Gastroesophageal sphincter (tissue), 4 donors: ENCODE data around the gene LYRM4. TPM values are rescaled to one million over a fixed set of nuclear protein-coding genes. Genes with fewer than 3 reads are reported as not detected.
A peak's percentile ranks its signal among the peaks of the same experiment; 100 is the strongest.

ENCODE experiments used
- ATAC-seq: fragments of 150-250 bp; one replicate; pipeline ENCODE4 v1.9.1; 2016; ENCODE audit warnings: mild to moderate bottlenecking, moderate library complexity
- H3K27ac ChIP-seq, 4 donors: fragments of 200-600 bp; sonication (generic) in 3 of 4; 1 replicate in 3 of 4; 2 replicates in 1 of 4; pipeline ENCODE4 v1.5.1; 2016 to 2019
- H3K27me3 ChIP-seq: fragments of 200-600 bp; sonication (generic); one replicate; pipeline ENCODE4 v1.5.1; 2019
- H3K36me3 ChIP-seq, 2 donors: fragments of 200-600 bp; sonication (generic); one replicate each; pipeline ENCODE4 v1.5.1; 2019; ENCODE audit warnings: control low read depth in 1 of 2
- H3K4me1 ChIP-seq, 3 donors: fragments of 200-600 bp; sonication (generic); 1 replicate in 2 of 3; 2 replicates in 1 of 3; pipeline ENCODE4 v1.5.1; 2016 to 2019; ENCODE audit warnings: control low read depth in 2 of 3
- H3K4me3 ChIP-seq, 2 donors: fragments of 200-600 bp; sonication (generic); one replicate each; pipeline ENCODE4 v1.5.1; 2019; ENCODE audit warnings: mild to moderate bottlenecking in 1 of 2, moderate library complexity in 1 of 2
- H3K9me3 ChIP-seq, 3 donors: fragments of 200-600 bp; sonication (generic); one replicate each; pipeline ENCODE4 v1.5.1; 2017 to 2019; ENCODE audit warnings: control low read depth in 2 of 3
- CTCF ChIP-seq, 4 experiments: fragments of 200-600 bp in 2 of 4; fragments of 450-650 bp in 2 of 4; sonication (generic) in 1 of 4; IDR thresholded peaks; one replicate each; pipeline ENCODE4 v1.5.1; 2017 to 2019; ENCODE audit warnings: antibody characterized with exemption in 4 of 4, mild to moderate bottlenecking in 2 of 4, moderate library complexity in 2 of 4
- EP300 ChIP-seq: sonication (generic); formaldehyde crosslinking; IDR thresholded peaks from one replicate; pipeline ENCODE4 v1.6.1; 2017; ENCODE audit warnings: antibody characterized with exemption, mild to moderate bottlenecking
- POLR2A ChIP-seq, 2 donors: fragments of 450-650 bp; IDR thresholded peaks; one replicate each; pipeline ENCODE4 v1.6.1; 2017; ENCODE audit warnings: antibody characterized with exemption in 2 of 2, mild to moderate bottlenecking in 2 of 2, moderate library complexity in 1 of 2
- POLR2AphosphoS5 ChIP-seq: sonication (generic); formaldehyde crosslinking; IDR thresholded peaks from one replicate; pipeline ENCODE4 v1.6.1; 2017; ENCODE audit warnings: antibody characterized with exemption
- WGBS, 2 donors: methylation state at CpG; one replicate each; pipeline ENCODE4 v1.1.5; 2018; ENCODE audit warnings: low coverage in 1 of 2; 5-methylcytosine and 5-hydroxymethylcytosine counted together
- total RNA-seq, 4 donors: library from RNA; depleted of rRNA; stranded (reverse); fragments of >200 nt; gene quantifications; one replicate each; pipeline ENCODE4 v1.1.0, GENCODE V29; 2016

Gene LYRM4
- total RNA-seq, 4 donors from 2014 or later, result 16.4 to 27.9 (median 20.5) TPM

GRCh38 chr6:5084781-5085647 lies 175.7 kb downstream of the LYRM4 start, which contains the start of gene PPP1R3G:
Gene PPP1R3G (plus strand): TSS chr6:5085341. CDS start chr6:5085486, 145 bp downstream.
- Histone ChIP-seq H3K36me3 (no peaks in the 10 kb centered on the region), H3K4me1 (peaks cover 0 to 32% (median 4%) of the 10 kb centered on the region in 3 donors), H3K4me3 (peak within 1 kb of the TSS; percentile 58 to 69), H3K27me3 (no peaks in the 10 kb centered on the region), H3K27ac (peak within 1 kb of the TSS; percentile 60 to 89 (median 84)), H3K9me3 (no peaks in the 10 kb centered on the region)
- 0% methylated on average over 2 of the region's 83 CpGs; no CpG with 5 or more reads in 1 of the 2 donors for WGBS, 2 donors
- TF ChIP-seq CTCF (IDR thresholded peaks at IDR 0.05), result no peak
- no peak for TF ChIP-seq POLR2A (IDR thresholded peaks at IDR 0.05)
- TF ChIP-seq EP300, result no peak
- TF ChIP-seq POLR2AphosphoS5, result peak; percentile 12
- ATAC-seq, result peak; percentile 68

GRCh38 chr6:5084360-5084780 lies 176.4 kb downstream of the LYRM4 start:
- WGBS, 2 donors, result no CpG with 5 or more reads among the region's 57 CpGs
- Histone ChIP-seq H3K27me3 (no peaks in the 10 kb centered on the region), H3K9me3 (no peaks in the 10 kb centered on the region), H3K4me1 (peaks cover 0 to 32% (median 4%) of the 10 kb centered on the region in 3 donors), H3K4me3 (peak overlapping the region; percentile 58 to 69), H3K36me3 (no peaks in the 10 kb centered on the region), H3K27ac (peak overlapping the region; percentile 60 to 89 (median 84))
- peak; percentile 84 for ATAC-seq
- TF ChIP-seq POLR2A (IDR thresholded peaks at IDR 0.05) (peak in 1 of 2 donors; percentile 20), EP300 (no peak), CTCF (IDR thresholded peaks at IDR 0.05) (no peak)

- WGBS, 2 donors, result 24 to 83% methylated on average over 1 to 8 of the region's 18 CpGs
- Histone ChIP-seq H3K4me3 (peak overlapping the region; percentile 58 to 69), H3K36me3 (no peaks in the 10 kb centered on the region), H3K4me1 (peaks cover 0 to 32% (median 4%) of the 10 kb centered on the region in 3 donors), H3K27me3 (no peaks in the 10 kb centered on the region), H3K9me3 (no peaks in the 10 kb centered on the region), H3K27ac (peak overlapping the region; percentile 60 to 89 (median 84))
- TF ChIP-seq POLR2AphosphoS5 (no peak), POLR2A (IDR thresholded peaks at IDR 0.05) (no peak), CTCF (IDR thresholded peaks at IDR 0.05) (no peak), EP300 (no peak)
- ATAC-seq, result no peak
Observed at GRCh38 chr6:5083813-5084359, 176.9 kb downstream of the LYRM4 start.

- no peak overlapping the region for H3K4me3 ChIP-seq
- no peaks in the 10 kb centered on the region for H3K36me3 ChIP-seq
- peaks cover 0 to 32% (median 4%) of the 10 kb centered on the region in 3 donors for H3K4me1 ChIP-seq
- peak overlapping the region in 1 of 4 donors; percentile 89 for H3K27ac ChIP-seq
- no peak for TF ChIP-seq CTCF (IDR thresholded peaks at IDR 0.05)
- no peak for TF ChIP-seq POLR2A (IDR thresholded peaks at IDR 0.05)
- TF ChIP-seq EP300, result no peak
- no peak for TF ChIP-seq POLR2AphosphoS5
- H3K27me3 ChIP-seq, result no peaks in the 10 kb centered on the region
- ATAC-seq, result no peak
- no peaks in the 10 kb centered on the region for H3K9me3 ChIP-seq
- WGBS, 2 donors, result 33 to 83% methylated on average over 1 to 3 of the region's 4 CpGs
Observed at GRCh38 chr6:5083307-5083583, 177.5 kb downstream of the LYRM4 start.
